22Rv1 (cell line): Measurements from ENCODE around the gene C8A.

Source experiments
- CTCF ChIP-seq: fragments of 450-650 bp; IDR thresholded peaks from 2 replicates; pipeline ENCODE4 v1.5.1; 2017; ENCODE audit warnings: mild to moderate bottlenecking
- ZFX ChIP-seq: fragments of 450-650 bp; IDR thresholded peaks from 2 replicates; pipeline ENCODE4 v1.6.1; 2017; ENCODE audit warnings: antibody characterized with exemption, borderline replicate concordance

DNA sequence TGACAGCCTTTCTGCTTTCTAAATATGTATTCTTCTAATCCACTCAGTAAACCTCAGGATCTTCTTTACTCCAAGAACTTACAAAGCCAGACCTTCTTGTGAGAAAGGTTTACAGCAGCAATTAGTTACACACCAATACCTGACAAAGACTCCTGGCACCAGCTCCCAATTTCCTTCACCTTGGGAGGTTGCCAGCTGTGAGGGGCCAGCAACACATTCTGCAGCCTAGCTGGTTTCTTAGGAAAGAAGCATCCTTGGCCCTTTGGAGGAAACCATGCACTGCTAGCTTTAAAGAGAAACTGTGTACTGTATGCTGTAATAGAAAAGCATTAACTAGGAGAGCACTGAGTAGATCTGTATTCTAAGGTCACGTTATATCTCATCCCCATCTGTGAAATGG is 46.2 kb upstream of the C8A start:
- TF ChIP-seq CTCF (no peak), ZFX (no peak)
